Sciatic nerve (tissue), 2 donors: ENCODE data around the gene VARS2. TPM values are rescaled to one million over a fixed set of nuclear protein-coding genes. Genes with fewer than 3 reads are reported as not detected.
"Not testable (repeated sequence)": the region's sequence is repeated elsewhere in the genome, so short reads cannot be mapped to it uniquely, and the experiment has no call there.

Experiments used
- ATAC-seq: fragments of 200-7000 bp; cut with Tn5 transposase; one replicate; pipeline ENCODE4 v1.9.1; 2020; ENCODE audit warnings: mild to moderate bottlenecking, moderate library complexity
- DNase-seq: peaks from one replicate; pipeline ENCODE4 v3.0.0-alpha.2; 2020; ENCODE audit warnings: low spot score
- intact Hi-C: fragments of 100-400 bp; cut with DNase I; formaldehyde crosslinking; loops from one replicate; pipeline ENCODE4 v1.14.2; 2022
- total RNA-seq: library from RNA; stranded (reverse); fragmentation: NEBNext Ultra II Directional; extraction: Animal tissue kit (Norgen Biotek cat#: 25700); gene quantifications from one replicate; pipeline ENCODE4 v1.2.1, GENCODE V29; 2021
- donor health status: DM: no; HTN: no; CAD: no.
- donor health status: DM: no; HTN: no; CAD: no.

The VARS2 gene
- total RNA-seq, 1 donor from 2014 or later: 25.2 TPM

- intact Hi-C loops: no loop called here
- ATAC-seq (no peak), DNase-seq (no peak)
Measured at GRCh38 chr6:30940361-30940986, 26.4 kb downstream of the VARS2 start, which contains the start of gene MUCL3. Gene MUCL3, plus strand, starts transcription at chr6:30940973. Its CDS starts 27 bp downstream, at chr6:30941000.

- DNase-seq: peak; percentile 89
Measured at GRCh38 chr6:30942338-30943060, 28.5 kb downstream of the VARS2 start.

DNA sequence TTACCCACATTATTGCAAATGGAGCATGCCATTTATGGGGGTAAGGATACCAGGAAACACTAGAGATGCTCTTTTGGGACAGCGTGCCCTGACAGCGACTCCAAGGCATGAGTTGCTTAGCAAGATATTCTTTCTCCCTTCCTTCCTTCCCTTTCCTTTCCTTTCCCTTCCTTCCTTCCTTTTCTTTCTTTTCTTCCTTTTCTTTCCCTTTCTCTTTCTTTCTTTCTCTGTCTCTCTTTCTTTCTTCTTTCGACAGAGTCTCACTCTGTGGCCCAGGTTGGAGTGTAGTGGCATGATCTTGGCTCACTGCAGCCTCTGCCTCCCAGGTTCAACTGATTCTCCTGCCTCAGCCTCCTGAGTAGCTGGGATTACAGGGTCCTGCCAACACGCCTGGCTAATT is 30.0 kb downstream of the VARS2 start:
- intact Hi-C loops: no loop called here
- DNase-seq (no peak), ATAC-seq (no peak)

More at GRCh38 chr6:30942338-30943060, 28.5 kb downstream of the VARS2 start:
- ATAC-seq: peak; percentile 85
- intact Hi-C loops: no loop called here

GRCh38 chr6:30945281-30945680 is 31.2 kb downstream of the VARS2 start:
- no peak for DNase-seq
- intact Hi-C loops: no loop called here

DNA sequence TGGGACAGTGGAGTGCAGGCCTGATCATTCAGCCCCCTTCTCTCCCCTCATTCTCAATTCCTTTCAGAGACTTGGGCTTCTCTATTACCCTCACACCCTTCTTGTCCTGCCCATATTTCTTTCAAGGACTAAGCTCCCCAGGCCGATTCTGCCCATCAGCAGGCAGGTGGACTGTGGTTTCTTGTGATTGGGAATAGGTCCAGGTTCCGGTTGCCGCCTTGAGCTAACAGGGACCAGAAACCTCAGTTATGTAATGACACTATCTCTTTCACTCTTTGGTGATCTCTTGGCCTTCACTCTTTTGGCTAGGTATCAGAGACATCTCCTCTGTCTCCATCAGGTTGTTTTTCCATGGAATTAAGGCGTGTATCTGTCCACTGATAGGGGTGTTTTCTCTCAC is 33.2 kb downstream of the VARS2 start:
- DNase-seq: no peak
- intact Hi-C loops: no loop called here
- ATAC-seq: peak; percentile 38

More at GRCh38 chr6:30945281-30945680, 31.2 kb downstream of the VARS2 start:
- no peak for ATAC-seq

DNA sequence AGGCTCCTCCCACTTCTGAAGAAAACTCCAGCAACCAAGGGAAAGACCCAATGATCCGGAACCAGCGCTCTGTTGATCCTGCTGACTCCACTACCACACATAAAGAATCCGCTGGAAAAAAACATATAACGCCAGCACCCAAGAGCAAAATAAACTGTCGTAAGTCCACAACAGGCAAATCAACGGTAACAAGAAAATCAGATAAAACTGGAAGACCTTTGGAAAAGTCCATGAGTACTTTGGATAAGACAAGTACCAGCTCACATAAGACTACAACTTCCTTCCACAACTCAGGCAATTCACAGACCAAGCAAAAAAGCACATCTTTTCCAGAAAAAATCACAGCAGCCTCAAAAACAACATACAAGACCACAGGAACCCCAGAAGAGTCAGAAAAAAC is 34.8 kb downstream of the VARS2 start:
- intact Hi-C loops: no loop called here
- no peak for DNase-seq
- ATAC-seq: no peak

DNA sequence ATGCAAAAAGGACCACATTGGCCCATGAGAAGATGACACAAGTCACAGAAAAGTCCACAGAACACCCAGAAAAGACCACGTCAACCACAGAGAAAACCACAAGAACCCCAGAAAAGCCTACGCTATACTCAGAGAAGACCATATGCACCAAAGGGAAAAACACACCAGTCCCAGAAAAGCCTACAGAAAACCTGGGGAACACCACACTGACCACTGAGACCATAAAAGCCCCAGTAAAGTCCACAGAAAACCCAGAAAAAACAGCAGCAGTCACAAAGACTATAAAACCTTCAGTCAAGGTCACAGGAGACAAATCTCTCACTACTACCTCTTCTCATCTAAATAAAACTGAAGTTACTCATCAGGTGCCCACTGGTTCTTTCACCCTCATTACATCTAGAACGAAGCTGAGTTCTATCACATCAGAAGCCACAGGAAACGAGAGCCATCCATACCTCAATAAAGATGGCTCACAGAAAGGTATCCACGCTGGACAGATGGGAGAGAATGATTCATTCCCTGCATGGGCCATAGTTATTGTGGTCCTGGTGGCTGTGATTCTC is 38.0 kb downstream of the VARS2 start:
- DNase-seq (no peak), ATAC-seq (no peak)
- intact Hi-C loops: no loop called here

GRCh38 chr6:30954631-30955366 is 40.8 kb downstream of the VARS2 start:
- intact Hi-C loops: no loop called here
- DNase-seq (no peak), ATAC-seq (peak; percentile 53)

- peak; percentile 93 for ATAC-seq
Measured at GRCh38 chr6:30955367-30956042, 41.5 kb downstream of the VARS2 start.

DNA sequence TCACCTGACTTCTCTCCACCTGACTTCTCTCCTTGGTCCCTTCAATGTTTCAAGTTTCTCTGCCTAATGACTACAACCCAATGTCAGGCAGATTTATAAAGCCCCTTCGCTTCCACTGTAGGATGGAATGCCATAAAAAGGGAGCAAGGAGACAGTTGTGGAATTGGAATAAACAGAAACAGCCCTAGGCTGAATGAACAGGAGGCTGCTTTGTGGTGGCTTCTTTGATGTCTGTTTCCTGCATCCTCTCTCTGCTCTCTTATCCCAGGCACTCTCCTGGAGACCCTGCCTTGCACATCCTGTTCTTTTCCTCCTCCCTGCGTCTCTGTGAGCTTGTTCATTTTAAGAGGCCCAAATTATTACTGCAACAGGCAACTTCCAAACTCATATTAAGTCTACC is 43.7 kb downstream of the VARS2 start:
- DNase-seq (no peak), ATAC-seq (no peak)
- intact Hi-C loops: no loop called here

More at GRCh38 chr6:30955367-30956042, 41.5 kb downstream of the VARS2 start:
- intact Hi-C loops: no loop called here
- DNase-seq: peak; percentile 80

- intact Hi-C loops: no loop called here
- no peak for DNase-seq
- ATAC-seq: peak; percentile 28
Measured at GRCh38 chr6:30960907-30961673, 47.1 kb downstream of the VARS2 start.

- DNase-seq (no peak), ATAC-seq (no peak)
- intact Hi-C loops: no loop called here
Measured at GRCh38 chr6:30962716-30963115, 48.7 kb downstream of the VARS2 start.

- intact Hi-C loops: no loop called here
- no peak for ATAC-seq
- no peak for DNase-seq
Measured at GRCh38 chr6:30963641-30964040, 49.6 kb downstream of the VARS2 start.

GRCh38 chr6:30964075-30964474 is 50.0 kb downstream of the VARS2 start:
- intact Hi-C loops: no loop called here
- DNase-seq: no peak
- ATAC-seq: no peak

- intact Hi-C loops: no loop called here
- DNase-seq: no peak
- ATAC-seq: no peak
Measured at GRCh38 chr6:30965140-30965601, 51.1 kb downstream of the VARS2 start.

- ATAC-seq: no peak
- intact Hi-C loops: no loop called here
- no peak for DNase-seq
Measured at GRCh38 chr6:30966154-30966553, 52.1 kb downstream of the VARS2 start.

GRCh38 chr6:30969171-30969570 is 55.1 kb downstream of the VARS2 start:
- ATAC-seq, intact Hi-C loops, DNase-seq: not testable (repeated sequence)

- intact Hi-C loops: no loop called here
- ATAC-seq (no peak), DNase-seq (no peak)
Measured at GRCh38 chr6:30970946-30971345, 56.9 kb downstream of the VARS2 start.
